Endothelial cell of umbilical vein (primary cell): ENCODE measurements around the gene CDKN2D. TPM values are rescaled to one million over a fixed set of nuclear protein-coding genes. Genes with fewer than 3 reads are reported as not detected.

Experiments
- BruUV-seq: library from RNA; stranded (reverse); fragments of 400-500 nt; replicated peaks from 2 replicates; lab custom pipeline; 2021; lab: Mats Ljungman, UMichigan
- CTCF ChIA-PET: fragments of 300-600, 350-600 bp; sonication (Branson Sonifier 250); formaldehyde crosslinking; loops from one replicate; lab custom pipeline; 2021; ENCODE audit warnings: antibody characterized with exemption, inconsistent platforms; lab: Charles Lee
- POLR2A ChIA-PET: fragments of 300-600, 350-600 bp; sonication (Branson Sonifier 250); formaldehyde crosslinking; loops from one replicate; lab custom pipeline; 2021; ENCODE audit warnings: antibody characterized with exemption, inconsistent platforms; lab: Charles Lee
- DNase-seq: peaks from one replicate; pipeline ENCODE4 v3.0.0-alpha.2; 2011; ENCODE audit warnings: low read depth, low spot score
- FAIRE-seq: peaks from 2 replicates; lab custom pipeline; 2011; peaks lifted over from hg19 to GRCh38; lab: Jason Lieb, UNC
- H2AFZ ChIP-seq: 2 replicates; pipeline ENCODE4 v1.6.0; 2012; ENCODE audit warnings: low read depth, low read length, control low read depth, inconsistent platforms
- H3K27ac ChIP-seq: 2 replicates; pipeline ENCODE4 v1.5.1; 2011; ENCODE audit warnings: low read depth, mild to moderate bottlenecking, control low read depth, low read length, moderate library complexity; ENCODE audit not compliant: insufficient read depth
- H3K27me3 ChIP-seq, 2 experiments: 2 replicates each; pipeline versions ENCODE4 v1.6.0 to v1.6.1; 2011; ENCODE audit warnings: low read length in 2 of 2, mixed read lengths in 1 of 2; ENCODE audit not compliant: control insufficient read depth in 2 of 2, insufficient read depth in 2 of 2
- H3K36me3 ChIP-seq, 2 experiments: 2 replicates in 1 of 2; 3 replicates in 1 of 2; pipeline ENCODE4 v1.5.1; 2011; ENCODE audit warnings: low read length in 2 of 2, mild to moderate bottlenecking in 1 of 2, moderate library complexity in 1 of 2; ENCODE audit not compliant: control insufficient read depth in 2 of 2, insufficient read depth in 2 of 2; ENCODE audit errors: extremely low read depth in 1 of 2
- H3K4me1 ChIP-seq: 3 replicates; pipeline ENCODE4 v1.5.1; 2011; ENCODE audit warnings: mild to moderate bottlenecking, low read length; ENCODE audit not compliant: control insufficient read depth, insufficient read depth; ENCODE audit errors: extremely low read depth
- H3K4me2 ChIP-seq: 2 replicates; pipeline ENCODE4 v1.6.1; 2011; ENCODE audit warnings: low read length, control low read depth, mixed read lengths; ENCODE audit not compliant: insufficient read depth
- H3K4me3 ChIP-seq, 3 experiments: fragments of 200-600 bp in 1 of 3; sonication (generic), shearing (Covaris generic) in 1 of 3; replicated peaks in 1 of 3; 2 replicates each; pipeline ENCODE4 v1.5.1; 2011 to 2016; ENCODE audit warnings: control low read depth in 3 of 3, low read length in 3 of 3, mild to moderate bottlenecking in 2 of 3, inconsistent platforms in 1 of 3, low read depth in 1 of 3, moderate library complexity in 1 of 3; ENCODE audit not compliant: insufficient read depth in 1 of 3
- H3K79me2 ChIP-seq: 2 replicates; pipeline ENCODE4 v1.6.0; 2012; ENCODE audit warnings: low read length, inconsistent platforms; ENCODE audit not compliant: control insufficient read depth, insufficient read depth
- H3K9ac ChIP-seq: replicated peaks from 2 replicates; pipeline ENCODE3; 2011; ENCODE audit warnings: low read length, control low read depth; ENCODE audit not compliant: insufficient read depth; ENCODE audit errors: extremely low read depth
- H3K9me1 ChIP-seq: replicated peaks from 3 replicates; pipeline ENCODE4 v1.6.0; 2011; ENCODE audit warnings: mild to moderate bottlenecking, low read length; ENCODE audit not compliant: control insufficient read depth, insufficient read depth; ENCODE audit errors: extremely low read depth
- H3K9me3 ChIP-seq: replicated peaks from 2 replicates; pipeline ENCODE4 v1.5.1; 2012; ENCODE audit warnings: low read length, inconsistent platforms; ENCODE audit not compliant: control insufficient read depth, insufficient read depth
- H4K20me1 ChIP-seq: replicated peaks from 2 replicates; pipeline ENCODE3; 2011; ENCODE audit warnings: mild to moderate bottlenecking, low read length; ENCODE audit not compliant: control insufficient read depth, insufficient read depth; ENCODE audit errors: extremely low read depth
- CTCF ChIP-seq, 2 donors: IDR thresholded peaks; 1 replicate in 1 of 2; 2 replicates in 1 of 2; pipeline ENCODE4 v1.5.1; 2011; ENCODE audit warnings: low read length in 2 of 2, mild to moderate bottlenecking in 2 of 2, moderate library complexity in 2 of 2, control low read depth in 1 of 2, inconsistent platforms in 1 of 2, low read depth in 1 of 2; ENCODE audit not compliant: insufficient read depth in 1 of 2; ENCODE audit errors: extremely low read depth in 1 of 2
- EZH2 ChIP-seq: IDR thresholded peaks from 2 replicates; pipeline ENCODE4 v1.6.1; 2012; ENCODE audit warnings: borderline replicate concordance, low read depth, mild to moderate bottlenecking, moderate library complexity, low read length, inconsistent platforms; ENCODE audit not compliant: severe bottlenecking
- FOS ChIP-seq: IDR thresholded peaks from 2 replicates; pipeline ENCODE4 v1.6.1; 2011; ENCODE audit warnings: mild to moderate bottlenecking, low read length, moderate library complexity, borderline replicate concordance; ENCODE audit not compliant: insufficient read depth
- GATA2 ChIP-seq: IDR thresholded peaks from 2 replicates; pipeline ENCODE4 v1.7.0; 2011; ENCODE audit warnings: low read depth, mild to moderate bottlenecking, moderate library complexity, mixed read lengths, low read length; ENCODE audit not compliant: insufficient read length, insufficient read depth
- JUN ChIP-seq: IDR thresholded peaks from 2 replicates; pipeline ENCODE4 v1.6.1; 2011; ENCODE audit warnings: borderline replicate concordance, low read depth; ENCODE audit not compliant: insufficient read length, insufficient read depth
- MAX ChIP-seq: IDR thresholded peaks from 2 replicates; pipeline ENCODE4 v1.6.1; 2011; ENCODE audit not compliant: insufficient read depth, insufficient read length
- MYC ChIP-seq: IDR thresholded peaks from one replicate; pipeline ENCODE4 v1.6.1; 2011; ENCODE audit warnings: mild to moderate bottlenecking, low read depth, low read length
- POLR2A ChIP-seq: IDR thresholded peaks from 2 replicates; pipeline ENCODE4 v1.6.1; 2012; ENCODE audit warnings: low read depth, mild to moderate bottlenecking, control low read depth, low read length
- POLR2AphosphoS5 ChIP-seq: IDR thresholded peaks from 2 replicates; pipeline ENCODE4 v1.6.1; 2012; ENCODE audit warnings: low read depth, mild to moderate bottlenecking, control low read depth, low read length, moderate library complexity; ENCODE audit not compliant: insufficient read depth
- dilution Hi-C: fragments of 300-500 bp; cut with MboI; formaldehyde crosslinking; loops from one replicate; pipeline ENCODE4 v1.15.0; 2019; ENCODE audit warnings: low sequenced_read_pairs; ENCODE audit not compliant: extremely low pct_ligation_motif_present
- intact Hi-C: fragments of 100-400 bp; cut with micrococcal nuclease; formaldehyde crosslinking; loops from one replicate; pipeline ENCODE4 v1.10.0; 2022
- polyA plus RNA-seq, 4 experiments: library from polyadenylated mRNA; depleted of rRNA in 3 of 4; stranded (reverse) in 3 of 4; unstranded in 1 of 4; fragments of >200 nt; gene quantifications; 2 replicates each; pipeline versions ENCODE4 v1.2.1 to v1.2.3, GENCODE V29; 2011 to 2012; ENCODE audit warnings: missing spikeins in 1 of 4
- total RNA-seq: library from RNA; stranded (reverse); gene quantifications from 2 replicates; pipeline ENCODE4 v1.2.3, GENCODE V29; 2021

The CDKN2D gene
- total and polyA plus RNA-seq, 2 donors (not counting 3 experiments of a cell fraction or from before 2014, with no cell fraction given): 5.9 to 9.8 TPM

- Histone ChIP-seq H3K4me2 (no peak overlapping the region), H3K36me3 (no peaks in the 10 kb centered on the region), H3K9ac (no peak overlapping the region), H3K4me1 (no peaks in the 10 kb centered on the region), H3K27me3 (no peaks in the 10 kb centered on the region), H3K4me3 (no peak overlapping the region), H3K9me1 (no peaks in the 10 kb centered on the region), H3K9me3 (no peaks in the 10 kb centered on the region), H4K20me1 (no peaks in the 10 kb centered on the region), H2AFZ (no peak overlapping the region), H3K79me2 (no peaks in the 10 kb centered on the region), H3K27ac (no peak overlapping the region)
- TF ChIP-seq FOS: no peak
- no peak for TF ChIP-seq JUN
- TF ChIP-seq CTCF (IDR thresholded peaks at IDR 0.05; ENCODE audit: extremely low read depth in 1 of 2, insufficient read depth in 1 of 2, low read depth in 1 of 2, low read length in 2 of 2): no peak
- TF ChIP-seq MAX: no peak
- TF ChIP-seq GATA2: no peak
- no peak for TF ChIP-seq EZH2
- no peak for TF ChIP-seq POLR2A
- TF ChIP-seq POLR2AphosphoS5: no peak
- no peak for TF ChIP-seq MYC
- no TSS peak for BruUV-seq
- ChIA-PET CTCF (interaction anchor here (0.6 to 2.0 kb wide), 5 partner anchors 28 to 170 kb away, joined by 3 to 11 read pairs (median 3); no protein-coding TSS in a partner anchor), POLR2A (interaction anchor here (0.7 kb wide), 1 partner anchor 65 kb away, joined by 3 read pairs; no protein-coding TSS in a partner anchor)
- dilution Hi-C loops: no loop called here
- FAIRE-seq (no peak), DNase-seq (no peak)
- intact Hi-C loops: no loop called here
Observed at GRCh38 chr19:10575011-10575716, 6.4 kb upstream of the CDKN2D start.
